ENCODE measurements around the gene CFAP77.

DNA sequence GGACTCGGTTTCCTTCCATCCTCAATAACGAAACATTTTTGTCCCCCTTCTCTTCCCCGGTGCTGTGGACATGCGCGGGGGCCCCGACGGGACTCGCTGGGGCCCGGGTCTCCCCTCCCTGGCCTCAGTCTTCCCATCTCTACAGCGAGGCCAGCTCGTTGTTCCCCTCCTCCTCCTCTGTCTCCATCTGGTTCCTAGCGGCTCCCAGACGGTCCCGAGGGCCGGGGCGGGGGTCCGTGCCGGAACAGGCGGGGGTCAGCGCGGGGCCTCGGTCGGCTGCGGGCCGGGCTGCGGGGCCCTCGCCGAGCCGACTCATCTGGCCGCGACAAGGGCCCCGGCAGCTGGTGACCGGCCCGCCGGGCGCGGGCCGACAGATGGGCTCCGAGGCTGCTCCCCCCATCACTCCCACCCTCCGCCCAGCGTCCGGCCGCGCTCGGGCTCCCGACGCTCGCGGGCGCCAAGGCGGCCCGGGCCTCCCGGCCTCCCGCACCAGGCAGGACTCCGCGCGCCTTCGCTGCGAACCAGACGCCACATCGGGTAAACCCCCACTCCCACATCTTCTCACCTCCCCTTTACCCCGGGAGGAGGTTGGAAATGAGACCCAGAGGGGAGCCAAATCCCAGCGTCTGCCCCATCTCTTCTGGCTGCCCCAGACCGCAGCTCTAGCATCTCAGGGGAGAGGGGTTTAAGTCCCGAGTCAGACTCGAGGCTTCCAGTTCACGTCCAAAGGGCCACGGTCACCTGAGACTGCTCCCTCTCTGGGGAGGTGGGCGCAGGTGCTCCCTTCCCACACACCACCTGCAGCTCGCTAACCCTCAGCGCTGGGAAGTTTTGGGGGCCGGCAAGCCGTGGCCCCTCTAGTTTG is 180.5 kb downstream of the CFAP77 start:
- TF ChIP-seq POLR2A (IDR thresholded peaks at IDR 0.05; ENCODE audit: low read depth) (no peak), POLR2AphosphoS5 (IDR thresholded peaks at IDR 0.05) (no peak)
